ENCODE results near the gene OGFR.

DNA sequence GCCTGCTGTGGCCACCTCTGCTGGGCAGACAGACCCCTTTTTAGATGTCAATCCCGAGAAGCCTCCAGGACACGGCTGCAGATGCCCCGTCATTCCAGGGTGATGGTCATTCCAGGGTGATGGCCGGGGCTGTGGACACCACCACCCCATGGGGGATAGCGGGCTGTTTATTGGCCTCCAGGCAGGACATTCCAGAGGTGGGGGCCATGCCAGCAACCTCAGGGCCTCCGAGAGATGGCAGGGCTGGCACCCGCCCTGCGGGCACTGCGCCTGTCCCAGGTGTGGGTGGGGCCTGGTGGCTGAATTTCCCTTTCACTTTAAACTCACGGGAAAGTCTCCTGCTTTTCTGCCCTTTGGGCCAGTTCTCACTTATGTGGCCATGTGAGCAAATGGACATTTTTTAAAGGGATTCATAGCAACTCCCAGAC lies 26.7 kb downstream of the OGFR start:
- TF ChIP-seq, protein P1, sequence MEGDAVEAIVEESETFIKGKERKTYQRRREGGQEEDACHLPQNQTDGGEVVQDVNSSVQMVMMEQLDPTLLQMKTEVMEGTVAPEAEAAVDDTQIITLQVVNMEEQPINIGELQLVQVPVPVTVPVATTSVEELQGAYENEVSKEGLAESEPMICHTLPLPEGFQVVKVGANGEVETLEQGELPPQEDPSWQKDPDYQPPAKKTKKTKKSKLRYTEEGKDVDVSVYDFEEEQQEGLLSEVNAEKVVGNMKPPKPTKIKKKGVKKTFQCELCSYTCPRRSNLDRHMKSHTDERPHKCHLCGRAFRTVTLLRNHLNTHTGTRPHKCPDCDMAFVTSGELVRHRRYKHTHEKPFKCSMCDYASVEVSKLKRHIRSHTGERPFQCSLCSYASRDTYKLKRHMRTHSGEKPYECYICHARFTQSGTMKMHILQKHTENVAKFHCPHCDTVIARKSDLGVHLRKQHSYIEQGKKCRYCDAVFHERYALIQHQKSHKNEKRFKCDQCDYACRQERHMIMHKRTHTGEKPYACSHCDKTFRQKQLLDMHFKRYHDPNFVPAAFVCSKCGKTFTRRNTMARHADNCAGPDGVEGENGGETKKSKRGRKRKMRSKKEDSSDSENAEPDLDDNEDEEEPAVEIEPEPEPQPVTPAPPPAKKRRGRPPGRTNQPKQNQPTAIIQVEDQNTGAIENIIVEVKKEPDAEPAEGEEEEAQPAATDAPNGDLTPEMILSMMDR (IDR thresholded peaks at IDR 0.05; ENCODE audit: insufficient read depth, low read length, poor library complexity, severe bottlenecking), result no peak
- TF ChIP-seq EZH2phosphoT487 (conservative IDR thresholded peaks at IDR 0.05; ENCODE audit: low read length), result no peak

Data from SU-DHL-6 (cell line).